Activated CD8-positive, alpha-beta memory T cell treated with anti-CD3 and anti-CD28 coated beads, Interleukin-2, amount 50 U/mL, for 4 hours (primary cell): ENCODE measurements around the gene TAC4.

Experiments used
- DNase-seq: peaks from one replicate; pipeline ENCODE4 v3.0.0-alpha.2; 2020

Gene TAC4, protein sequence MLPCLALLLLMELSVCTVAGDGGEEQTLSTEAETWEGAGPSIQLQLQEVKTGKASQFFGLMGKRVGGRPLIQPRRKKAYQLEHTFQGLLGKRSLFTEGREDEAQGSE

DNA sequence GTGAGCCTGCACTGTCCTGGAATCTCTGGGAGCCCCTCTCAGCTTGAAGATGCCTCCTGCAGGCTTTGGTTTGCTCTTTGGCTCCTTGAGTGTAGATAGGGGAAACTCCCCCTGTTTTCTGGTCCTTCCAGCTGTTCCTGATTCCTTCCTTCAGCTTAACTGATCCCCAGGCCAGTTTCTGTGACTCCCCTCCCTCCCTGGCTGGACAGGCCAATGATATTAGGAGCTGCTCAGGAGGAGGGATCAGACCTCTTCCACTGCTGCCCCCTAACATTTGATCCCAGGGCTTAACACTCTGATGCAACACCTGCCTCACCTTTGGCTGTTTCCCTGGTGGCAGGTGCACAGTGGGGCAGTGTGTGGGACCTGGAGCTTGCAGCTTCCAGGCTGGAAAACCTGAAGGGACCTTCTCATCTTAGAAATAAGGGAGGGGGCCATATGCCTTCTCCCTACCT, at the start of gene TAC4:
TAC4 (minus strand) TSS at position 51 of the 455 bp plus-strand sequence. CDS start 52 bp downstream, outside the sequence.
- no peak for DNase-seq

DNA sequence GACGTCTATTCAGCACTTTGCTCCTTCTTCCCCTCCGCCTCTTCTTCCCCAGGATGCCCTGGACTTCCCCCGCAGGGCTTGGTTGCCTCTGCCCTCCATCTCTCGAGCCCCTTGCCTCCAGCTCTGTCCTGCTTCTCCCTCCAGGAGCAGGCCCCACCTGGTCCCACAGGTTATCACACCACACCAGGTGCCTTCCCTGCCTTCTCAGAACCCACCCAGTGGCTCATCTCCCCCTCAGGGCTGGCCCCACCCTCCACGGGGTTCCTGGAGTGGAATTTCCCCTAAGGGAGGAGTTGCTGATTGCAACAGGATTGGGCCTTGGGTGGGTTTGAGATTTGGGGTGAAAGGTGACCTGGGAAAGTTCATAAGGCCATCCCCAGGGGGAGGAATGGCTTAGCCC, 49.0 kb upstream of the TAC4 start:
- DNase-seq = no peak

DNA sequence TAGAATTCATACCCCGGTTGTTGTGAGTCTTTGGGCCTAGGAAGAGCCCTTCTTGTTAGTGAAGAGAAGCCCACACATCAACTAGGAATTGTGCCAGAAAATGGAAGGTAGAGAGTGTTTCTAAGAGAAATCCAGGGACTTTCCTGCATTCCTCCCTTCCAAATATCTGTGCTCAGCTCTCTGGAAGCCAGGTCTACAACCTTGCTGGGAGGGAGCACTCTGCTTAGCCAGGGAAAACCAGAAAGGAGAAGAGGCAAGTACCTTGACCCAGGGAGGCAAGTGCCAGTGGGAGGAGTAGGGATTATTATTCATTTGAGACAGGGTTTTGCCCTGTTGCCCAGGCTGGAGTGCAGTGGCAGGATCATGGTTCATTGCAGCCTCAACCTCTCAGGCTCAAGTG, 48.4 kb upstream of the TAC4 start:
- no peak for DNase-seq

DNA sequence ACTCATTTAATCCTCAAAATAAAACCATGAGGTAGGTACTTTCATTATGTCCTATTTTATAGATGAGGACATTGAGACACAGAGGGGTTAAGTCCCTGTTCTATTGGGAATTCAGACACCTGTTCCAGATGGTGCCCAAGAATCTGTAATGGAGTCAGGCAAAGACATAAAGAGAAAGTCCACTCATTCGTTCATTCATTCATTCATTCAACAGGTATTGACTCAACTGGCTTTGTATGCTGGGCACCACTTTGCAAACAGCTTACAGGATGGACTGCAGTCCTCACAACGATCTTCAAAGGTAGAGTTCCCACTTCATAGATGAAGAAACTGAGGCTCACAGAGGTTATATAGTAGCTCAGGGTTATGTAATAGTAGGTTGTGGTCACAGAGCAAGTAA, 47.9 kb upstream of the TAC4 start:
- no peak for DNase-seq

DNA sequence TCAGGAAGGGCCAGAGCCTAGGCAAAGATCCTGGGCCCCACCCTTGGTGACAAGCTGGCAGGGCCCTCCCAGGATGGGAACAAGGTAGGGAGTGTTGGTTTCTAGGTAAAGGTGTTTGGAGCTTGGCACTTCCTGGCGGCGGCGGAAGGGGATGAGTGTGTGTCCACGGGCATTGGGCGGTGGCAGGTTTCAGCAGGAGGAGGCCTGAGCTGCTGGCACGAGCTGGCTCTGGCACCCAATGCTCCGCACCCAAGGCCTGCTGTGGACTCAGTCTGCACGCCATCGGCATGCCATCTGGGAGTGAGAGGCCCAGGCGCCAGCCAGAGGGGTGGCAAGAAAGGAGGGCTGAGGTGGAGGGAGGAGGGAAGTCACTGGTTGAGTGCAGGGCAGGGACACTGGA, 46.9 kb upstream of the TAC4 start:
- no peak for DNase-seq

DNA sequence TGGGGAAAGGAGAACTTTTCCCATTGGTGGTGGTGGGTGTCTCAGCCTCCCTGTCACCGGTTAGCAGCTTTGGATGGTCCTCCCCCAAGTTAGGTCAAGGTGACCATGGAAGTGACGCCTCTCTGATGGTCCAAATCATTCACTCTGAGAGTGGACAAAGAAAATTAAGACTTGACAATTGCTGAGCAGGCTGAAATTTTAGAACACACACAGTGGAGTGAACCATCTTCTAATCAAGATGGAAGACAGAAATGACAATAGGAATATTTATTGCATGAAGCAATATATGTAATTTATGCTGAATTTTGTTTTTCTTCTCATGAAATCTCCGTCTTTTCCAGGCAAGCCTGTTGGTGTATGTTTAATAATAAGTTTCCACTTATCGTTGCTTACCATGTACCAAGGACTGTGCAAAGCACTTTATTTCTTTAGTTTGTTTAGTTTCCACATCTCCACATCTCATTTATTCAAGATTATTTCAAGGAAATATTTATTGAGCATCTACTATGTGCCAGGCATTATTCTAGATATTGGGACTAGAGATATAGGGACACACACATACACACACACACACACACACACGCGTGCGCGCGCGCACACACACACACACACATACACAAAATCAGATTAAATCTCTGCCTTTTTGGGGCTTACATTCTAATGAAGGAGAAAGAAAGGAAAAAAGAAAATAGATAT, 44.0 kb upstream of the TAC4 start:
- DNase-seq = no peak

DNA sequence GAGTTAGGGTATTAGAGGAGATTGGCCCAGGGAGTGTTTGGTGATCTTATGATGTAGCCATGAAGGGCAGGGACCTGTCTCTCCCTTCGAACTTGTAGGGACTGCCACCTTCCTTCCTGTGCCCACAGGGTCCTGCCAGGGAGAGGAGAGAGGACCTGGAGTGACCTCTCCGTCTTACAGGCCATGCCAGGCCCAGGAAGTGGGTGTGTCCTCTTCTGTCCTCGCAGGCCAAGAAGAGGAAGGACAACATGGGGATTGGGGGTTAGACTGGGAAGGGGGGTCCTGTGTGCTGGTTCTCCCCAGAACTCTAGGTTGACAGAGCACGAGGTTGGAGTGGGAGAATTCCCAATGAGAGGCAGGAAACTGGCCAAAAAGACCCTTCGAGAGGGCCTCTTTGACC, 43.4 kb upstream of the TAC4 start:
- DNase-seq = no peak

DNA sequence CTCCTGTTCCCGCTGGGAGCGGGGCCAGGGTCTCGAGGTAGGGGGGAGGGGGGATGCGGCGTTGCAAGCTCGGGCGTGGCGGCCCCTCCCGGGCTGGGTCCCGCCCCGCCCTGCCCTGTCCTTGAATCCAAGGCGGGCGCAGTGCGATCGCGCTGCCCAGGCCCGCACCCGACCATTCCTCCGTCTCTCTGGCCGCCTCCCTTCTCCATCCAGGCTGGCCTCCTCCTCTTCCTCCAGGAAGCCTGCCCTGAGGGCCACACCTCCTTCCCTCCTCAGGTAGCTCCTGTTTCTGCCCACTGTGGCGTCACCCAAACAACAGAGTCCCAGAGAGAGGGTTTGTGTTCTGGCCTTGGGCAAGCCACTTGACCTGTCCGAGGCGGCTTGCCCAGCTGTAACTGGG, 43.0 kb upstream of the TAC4 start:
- no peak for DNase-seq

DNA sequence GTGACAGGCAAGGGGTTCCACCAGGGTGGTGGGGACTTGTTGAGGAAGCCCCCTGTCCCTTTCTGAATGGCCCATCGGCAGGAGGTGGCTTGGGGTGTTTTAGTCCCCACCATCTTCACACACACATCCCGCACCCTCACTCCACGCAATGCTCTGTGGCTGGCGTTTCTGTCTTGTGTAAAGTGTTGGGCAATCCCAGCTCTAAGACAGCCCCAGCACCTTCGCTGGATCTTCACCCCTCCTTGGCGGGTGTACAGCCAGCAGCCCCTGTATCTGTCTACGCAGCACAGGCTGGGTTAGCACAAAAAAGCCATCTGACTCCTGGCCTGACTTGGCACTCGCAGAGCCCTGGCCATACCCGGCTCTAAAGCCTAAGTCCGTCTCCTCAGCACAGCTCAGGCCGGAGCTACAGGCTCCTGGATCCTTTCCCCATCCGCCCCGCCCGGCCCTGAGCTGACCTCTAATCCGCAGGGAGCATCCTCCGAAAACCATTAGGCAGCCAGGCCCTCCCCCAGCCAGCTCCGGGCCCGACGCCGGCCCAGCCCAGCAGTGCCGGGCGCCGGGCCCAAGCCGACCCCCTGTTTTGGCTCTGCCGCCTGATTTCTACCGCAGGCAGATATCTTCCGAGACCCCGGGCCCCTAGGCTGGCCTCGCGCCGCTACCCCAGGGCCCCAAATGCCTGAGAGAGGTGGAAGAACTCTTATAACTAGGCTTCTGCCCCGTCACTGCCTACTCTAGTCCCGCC, 42.4 kb upstream of the TAC4 start:
- DNase-seq = no peak

DNA sequence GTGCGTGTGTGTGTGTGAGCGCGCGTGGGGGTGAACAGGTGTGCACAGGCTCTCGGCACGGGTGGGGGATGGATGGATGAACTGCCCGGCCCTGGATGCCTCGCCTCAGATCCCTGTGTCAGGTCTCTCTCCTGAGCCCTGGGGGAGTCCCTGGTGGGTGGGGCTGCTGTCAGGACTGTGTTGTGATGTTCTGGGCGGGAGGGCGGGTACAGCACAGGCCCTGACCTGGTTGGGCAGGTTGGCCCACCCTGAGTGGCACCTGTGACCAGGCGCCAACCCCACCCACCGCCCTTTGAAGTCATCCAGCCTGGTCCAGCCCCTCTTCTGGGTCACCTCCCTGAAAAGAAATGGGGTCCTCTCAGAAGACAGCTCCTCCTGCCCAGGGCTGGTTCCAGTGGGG, 41.6 kb upstream of the TAC4 start:
- DNase-seq = no peak

DNA sequence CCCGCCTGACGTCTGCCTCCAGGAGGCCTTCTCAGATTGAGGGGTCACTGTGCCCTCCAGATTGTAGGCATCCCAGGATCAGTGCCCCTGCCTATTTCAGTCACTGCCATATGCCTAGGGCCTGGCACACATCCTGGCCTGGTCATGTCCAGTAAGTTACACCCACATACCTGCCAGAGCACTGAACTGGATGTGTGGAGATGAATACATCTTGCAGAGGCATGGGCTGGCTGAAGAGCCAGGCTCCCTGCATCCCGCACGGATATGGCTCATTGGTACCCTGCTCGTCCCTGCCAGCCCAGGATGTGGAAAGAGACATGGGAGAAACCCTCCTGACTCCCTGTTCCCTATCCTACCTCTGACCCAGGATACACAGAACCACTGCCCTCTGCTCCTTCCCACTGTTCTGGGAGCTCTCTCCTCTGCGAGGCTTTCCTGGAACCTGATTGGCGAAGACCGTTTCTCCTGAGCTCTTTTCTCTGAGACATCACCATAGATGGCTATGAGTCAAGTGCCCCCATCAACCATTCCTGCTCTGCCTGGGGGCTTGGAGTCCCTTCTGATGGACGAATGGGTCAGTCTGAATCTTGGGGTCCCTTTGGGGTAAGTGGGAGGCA, 40.0 kb upstream of the TAC4 start:
- DNase-seq = no peak

DNA sequence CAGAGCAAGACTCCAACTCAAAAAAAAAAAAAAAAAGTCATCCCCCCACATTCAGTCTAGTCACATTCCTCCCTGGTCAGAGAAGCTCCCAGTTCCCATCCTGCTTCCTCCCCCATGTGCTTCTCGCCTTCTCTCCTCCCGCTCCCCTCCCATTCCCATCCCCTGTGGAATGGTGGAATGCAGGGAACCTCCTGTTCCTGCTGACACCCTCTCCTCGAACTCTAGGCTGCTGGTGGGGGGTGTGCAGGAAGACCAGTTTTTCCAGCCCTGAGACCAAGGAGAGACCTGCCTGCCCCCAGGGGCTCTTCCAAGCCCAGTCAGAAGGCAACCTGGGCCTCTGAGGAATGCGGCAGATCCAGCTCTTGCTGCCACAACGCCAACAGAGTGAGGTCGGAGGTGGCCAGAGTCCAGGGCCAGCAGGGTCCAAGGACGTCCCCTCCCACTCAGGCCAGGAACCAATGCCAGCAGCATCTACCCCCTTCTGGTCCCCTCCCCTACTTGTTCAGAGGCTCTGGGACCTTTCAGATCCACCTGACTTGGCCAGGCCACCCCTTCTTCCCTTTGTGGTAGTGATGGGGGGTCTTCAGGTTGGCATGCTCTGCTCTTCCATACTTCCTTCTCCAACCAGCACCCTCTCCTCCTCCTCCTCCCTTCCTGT, 39.3 kb upstream of the TAC4 start:
- no peak for DNase-seq

DNA sequence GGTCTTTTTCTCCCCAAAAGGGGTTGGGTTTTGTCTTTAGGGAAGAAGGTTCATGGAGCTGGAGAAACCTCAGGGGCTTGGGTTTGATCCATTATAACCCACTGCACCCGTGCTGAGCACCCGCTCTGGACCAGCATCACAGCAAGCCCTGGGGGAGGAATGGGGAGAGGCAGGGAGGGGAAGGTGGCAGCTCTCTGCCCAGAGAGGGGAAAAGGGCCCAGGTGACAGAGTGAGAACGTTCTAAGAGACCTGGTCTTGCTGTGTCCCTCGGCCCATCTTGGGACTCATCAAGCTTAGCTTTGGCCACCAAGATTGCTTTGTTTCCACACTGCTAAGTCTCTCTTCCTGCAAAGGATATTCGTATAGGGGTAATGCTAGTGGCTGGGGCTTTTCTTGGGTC, 38.2 kb upstream of the TAC4 start:
- DNase-seq = no peak

DNA sequence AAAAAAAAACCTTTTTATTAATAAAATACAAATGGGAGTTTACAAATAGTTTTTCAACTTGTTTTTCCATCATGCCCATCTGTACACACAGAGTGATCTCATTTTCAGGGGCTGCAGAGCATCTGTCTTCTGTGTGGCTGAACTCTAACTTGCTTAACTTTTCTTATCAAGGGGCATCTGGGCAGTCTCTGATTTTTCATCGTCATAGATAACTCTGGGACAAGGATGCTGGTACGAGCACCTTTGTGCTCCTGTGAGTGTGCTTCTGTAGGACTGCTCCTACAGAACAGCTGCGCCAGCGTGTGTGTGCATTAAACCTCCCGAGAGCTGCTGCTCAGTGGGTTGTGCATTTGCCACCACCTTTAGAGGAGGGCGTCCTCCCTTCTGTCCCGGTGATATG, 34.6 kb upstream of the TAC4 start:
- DNase-seq = no peak

DNA sequence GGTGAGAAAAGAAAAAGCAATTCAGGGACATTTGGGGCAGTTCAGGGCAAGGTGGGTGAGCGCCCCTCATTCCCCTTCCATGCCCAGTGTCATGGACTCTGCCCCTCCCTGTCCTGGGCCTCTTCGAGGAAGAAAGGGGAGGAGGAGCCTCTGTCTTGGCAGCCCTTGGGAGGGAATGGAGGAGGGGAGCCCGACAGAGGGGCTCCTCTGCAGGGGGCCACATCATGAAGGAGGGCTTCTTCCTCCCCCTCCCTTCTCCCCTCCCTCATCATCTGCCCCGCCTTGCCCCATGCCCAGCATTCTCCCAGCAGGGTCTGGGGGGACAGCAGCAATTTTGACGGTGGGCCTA, 33.2 kb upstream of the TAC4 start:
- no peak for DNase-seq

DNA sequence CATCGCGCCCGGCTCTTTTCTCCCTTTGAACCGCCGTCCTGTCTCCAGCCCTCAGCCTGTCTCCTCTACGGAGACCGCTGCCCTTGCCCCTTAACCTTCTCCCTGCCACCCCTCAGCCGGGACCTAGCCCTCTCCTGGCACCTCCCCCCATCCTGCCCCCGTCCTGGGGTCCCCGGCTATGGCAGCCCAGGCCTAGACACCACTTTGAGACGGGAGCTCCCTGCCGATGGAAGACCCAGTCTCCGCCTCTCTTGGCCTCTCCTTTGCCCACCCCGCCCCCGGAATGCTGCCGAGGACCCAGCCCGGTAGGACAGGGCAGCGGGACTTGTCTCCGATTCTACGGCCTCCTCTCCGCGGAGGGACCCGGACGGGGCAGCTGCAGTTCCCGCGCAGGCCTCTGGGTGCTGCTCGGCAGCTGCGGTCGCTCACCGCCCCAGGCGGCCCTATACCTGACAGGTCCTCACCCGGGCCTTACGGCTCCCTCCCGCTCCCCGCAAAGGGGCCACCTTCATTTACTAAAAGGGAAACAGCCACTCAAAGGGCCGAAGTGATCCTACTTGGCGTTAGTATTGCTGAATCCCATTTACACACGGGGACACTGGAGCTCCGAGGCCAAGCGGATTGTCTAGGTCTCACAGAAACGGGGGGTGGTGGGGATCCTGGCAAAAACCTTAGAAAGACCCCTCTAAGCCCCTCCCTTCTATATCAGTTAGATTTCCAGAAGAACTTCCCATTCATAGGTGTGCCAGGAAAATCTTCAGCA, 32.6 kb upstream of the TAC4 start:
- peak; percentile 78 for DNase-seq

DNA sequence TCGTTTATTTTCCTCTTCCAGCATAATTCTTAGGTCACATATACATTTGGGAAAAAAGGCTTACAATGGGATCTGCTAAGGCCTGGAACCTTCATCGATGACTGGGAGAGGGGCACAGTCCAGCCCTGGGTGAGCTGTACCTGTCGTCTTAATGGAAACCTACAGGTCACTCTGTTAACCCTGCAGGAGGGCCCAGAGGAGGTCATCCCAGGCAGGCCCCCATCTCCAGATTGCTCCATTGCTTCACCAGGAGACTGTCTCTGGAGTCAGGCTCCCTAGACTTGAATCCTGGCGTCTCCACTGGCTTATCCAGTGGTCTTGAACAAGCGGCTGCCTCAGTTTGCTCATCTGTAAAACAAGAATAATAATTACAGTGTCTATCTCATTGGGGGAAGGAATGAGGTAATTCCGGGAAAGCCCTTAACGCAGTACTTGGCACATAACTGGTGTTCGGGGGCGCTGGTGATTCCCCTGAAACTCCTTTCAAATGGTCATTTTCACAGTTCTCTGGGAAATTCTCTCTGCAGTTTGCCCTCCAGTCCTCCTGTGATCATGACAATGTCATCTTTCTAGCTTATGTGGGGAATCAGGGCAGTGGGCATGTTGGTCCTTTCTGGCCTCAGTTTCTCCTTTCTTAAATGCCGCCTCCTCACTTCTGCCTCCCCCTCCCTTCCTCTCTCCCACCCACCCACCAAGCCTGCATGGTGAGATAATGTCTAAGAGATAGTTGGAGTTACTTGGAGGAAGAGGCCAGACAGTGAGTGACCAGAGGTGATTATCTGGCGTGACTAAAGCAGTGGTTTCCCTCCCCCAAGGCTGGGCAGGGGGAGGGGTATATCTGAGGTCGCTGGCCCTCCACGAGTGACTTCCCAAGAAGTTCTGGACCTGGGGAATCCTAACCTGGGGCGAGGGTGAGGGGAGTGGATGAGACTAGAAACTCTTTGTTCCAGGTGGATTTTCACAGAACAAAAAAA, 31.3 kb upstream of the TAC4 start:
- DNase-seq = no peak

DNA sequence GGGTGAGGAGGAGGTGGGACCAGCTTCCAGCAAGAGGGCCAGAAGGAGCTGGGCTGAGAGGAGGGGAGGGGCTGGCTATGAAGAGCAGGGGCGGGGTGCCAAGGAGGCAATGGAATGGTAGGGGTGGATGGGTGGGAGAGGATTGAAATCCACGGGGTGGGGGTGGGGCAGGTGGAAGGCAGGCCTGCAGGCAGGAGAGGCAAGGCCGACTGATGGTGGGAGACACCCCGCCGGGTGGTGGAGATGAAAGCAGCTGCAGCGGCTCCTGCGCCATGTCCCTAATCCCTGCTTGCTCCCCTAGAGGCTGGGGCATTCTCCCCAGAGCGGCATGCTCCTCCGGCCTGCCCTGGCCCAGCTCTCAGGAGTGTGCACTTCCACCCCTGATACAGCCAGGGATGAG, 27.8 kb upstream of the TAC4 start:
- DNase-seq = no peak

DNA sequence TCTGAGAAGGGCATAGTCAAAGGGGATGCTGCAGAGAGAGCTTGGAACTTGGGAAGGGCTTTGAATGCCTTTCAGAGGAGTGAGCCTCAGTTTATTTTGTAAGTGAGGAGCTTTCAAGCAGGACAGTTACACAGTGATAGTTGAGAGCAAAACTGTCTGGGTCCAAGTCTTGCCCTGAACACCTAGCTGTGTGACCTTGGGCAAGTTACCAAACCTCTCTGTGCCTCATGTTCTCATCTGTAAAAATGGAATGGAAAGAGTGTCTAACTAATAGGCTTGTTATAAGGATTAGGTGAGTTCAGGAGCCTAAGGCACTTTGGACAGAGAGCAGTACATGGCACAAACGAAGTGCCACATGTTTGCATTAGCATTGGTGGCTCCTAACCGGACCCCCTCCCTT, 27.0 kb upstream of the TAC4 start:
- DNase-seq = no peak

DNA sequence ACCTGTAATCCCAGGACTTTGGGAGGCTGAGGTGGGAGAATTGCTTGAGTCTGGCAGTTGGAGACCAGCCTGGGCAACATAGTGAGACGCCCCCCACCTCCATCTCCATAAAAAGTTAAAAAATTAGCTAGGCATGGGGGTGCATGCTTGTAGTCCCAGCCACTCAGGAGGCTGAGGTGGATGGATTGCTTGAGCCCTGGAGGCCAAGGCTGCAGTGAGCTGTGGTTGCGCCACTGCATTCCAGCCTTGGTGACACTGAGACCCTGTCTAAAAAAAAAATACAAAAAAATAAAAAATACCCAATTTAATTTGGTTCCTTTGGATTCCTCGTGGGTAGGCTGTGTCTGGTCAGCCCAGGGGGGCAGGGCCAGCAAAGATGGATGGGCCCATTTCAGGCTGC, 26.1 kb upstream of the TAC4 start:
- no peak for DNase-seq

DNA sequence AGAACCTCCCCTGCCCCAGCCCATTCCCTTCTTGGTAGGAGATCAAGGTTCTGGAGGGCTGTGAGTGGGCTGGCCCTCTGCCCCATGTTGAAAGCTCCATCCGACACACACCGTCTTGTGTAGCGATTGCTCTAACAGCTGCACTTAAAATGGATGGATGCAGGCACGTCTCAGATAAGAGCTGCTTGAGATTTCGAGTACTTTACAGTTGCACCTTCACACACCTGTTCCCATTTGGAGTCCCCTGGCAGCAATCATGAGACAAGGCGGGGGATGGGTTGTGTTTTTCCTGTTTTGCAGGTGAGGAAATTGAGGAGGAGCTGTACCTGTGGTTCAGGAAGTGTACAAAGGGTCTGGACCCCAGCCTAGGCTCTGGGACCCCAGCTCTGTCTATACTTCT, 25.6 kb upstream of the TAC4 start:
- DNase-seq = no peak
